Stimulated activated CD4-positive, alpha-beta T cell treated with anti-CD3 and anti-CD28 coated beads, Interleukin-4, amount 100 ng/mL, for 48 hours (primary cell): ENCODE data around the gene CYTIP.
"Not testable (repeated sequence)": the region's sequence is repeated elsewhere in the genome, so short reads cannot be mapped to it uniquely, and the experiment has no call there.

Experiments
- DNase-seq, 2 donors: peaks; one replicate each; pipeline ENCODE4 v3.0.0-alpha.2; 2020; ENCODE audit warnings: low read depth in 2 of 2

Gene CYTIP

DNA sequence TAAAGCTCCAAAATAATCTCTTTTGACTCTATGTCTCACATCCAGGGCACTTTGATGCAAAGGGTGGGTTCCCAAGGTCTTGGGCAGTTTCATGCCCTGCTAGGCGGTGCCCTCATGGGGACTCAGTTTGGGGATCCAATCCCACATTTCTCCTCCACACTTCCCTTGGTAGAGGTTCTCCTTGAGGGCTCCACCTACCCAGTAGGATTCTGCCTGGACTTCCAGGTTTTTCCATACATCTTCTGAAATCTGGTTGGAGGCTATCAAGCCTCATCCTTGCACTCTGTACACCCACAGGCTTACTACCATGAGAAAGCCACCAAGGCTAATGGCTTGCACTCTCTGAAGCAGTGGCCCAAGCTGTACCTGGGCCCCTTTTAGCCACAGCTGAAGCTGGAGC, 68.5 kb downstream of the CYTIP start:
- no peak for DNase-seq

GRCh38 chr2:157368508-157368907, 75.4 kb downstream of the CYTIP start:
- DNase-seq: not testable (repeated sequence)

GRCh38 chr2:157367704-157368103, 76.2 kb downstream of the CYTIP start:
- DNase-seq: no peak
